Measurements from ENCODE around the gene PRR16. TPM values are rescaled to one million over a fixed set of nuclear protein-coding genes. Genes with fewer than 3 reads are reported as not detected.

Gene PRR16
- total and polyA plus RNA-seq, 2 experiments from 2014 or later: 1.0 to 1.7 TPM

DNA sequence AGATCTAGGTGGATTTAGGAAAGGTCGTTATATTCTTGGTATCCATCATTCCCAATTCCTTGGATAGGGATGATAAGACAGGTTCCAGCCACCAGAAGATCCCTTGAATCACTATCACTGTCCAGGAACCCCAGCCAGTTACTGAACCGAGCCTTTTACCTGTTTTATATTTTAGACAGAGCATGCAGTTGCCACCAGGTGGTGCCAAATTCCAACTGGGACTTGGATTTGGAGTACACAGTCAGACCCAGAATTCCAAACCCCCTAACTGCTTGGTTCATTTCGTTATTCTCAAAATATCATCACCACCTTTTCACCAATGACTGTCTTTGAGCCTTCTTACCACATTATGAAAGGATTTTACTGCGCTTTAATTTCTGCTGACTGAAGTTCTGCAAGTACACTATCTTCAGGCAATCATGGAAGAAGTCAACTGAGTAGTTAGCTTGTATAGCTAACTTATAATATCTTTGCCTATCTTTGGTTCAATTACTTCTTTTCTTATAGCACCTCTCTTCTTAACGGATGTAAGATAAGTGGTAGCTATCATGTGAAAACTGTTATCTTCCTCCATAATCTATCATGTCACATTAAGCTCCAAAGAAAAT, 191.8 kb downstream of the PRR16 start:
- Histone ChIP-seq H3K36me3 (ENCODE audit: insufficient read depth) (no peaks in the 10 kb centered on the region), H3K4me3 (no peak overlapping the region), H3K4me1 (ENCODE audit: insufficient read depth) (peaks cover 26% of the 10 kb centered on the region), H3K79me2 (replicated peaks; ENCODE audit: insufficient read depth) (no peaks in the 10 kb centered on the region), H3K4me2 (no peak overlapping the region), H3K9me2 (ENCODE audit: insufficient read depth) (no peaks in the 10 kb centered on the region), H3K27ac (ENCODE audit: low read depth) (no peak overlapping the region), H4K20me1 (replicated peaks; ENCODE audit: insufficient read depth) (no peaks in the 10 kb centered on the region), H3K27me3 (ENCODE audit: insufficient read depth) (no peaks in the 10 kb centered on the region), H3F3A (replicated peaks; ENCODE audit: low read depth) (no peaks in the 10 kb centered on the region), H2AFZ (no peak overlapping the region)
- Mint-ChIP-seq H3K27me3 (ENCODE audit: insufficient read depth, low read depth, poor library complexity) (no peaks in the 10 kb centered on the region), H3K9me3 (no peaks in the 10 kb centered on the region), H3K4me1 (peaks cover 31% of the 10 kb centered on the region), H3K36me3 (ENCODE audit: low read depth) (no peaks in the 10 kb centered on the region), H3K4me3 (no peak overlapping the region), H3K27ac (no peak overlapping the region)
- peak; percentile 45; the same call in 2 of the 3 replicates for ATAC-seq
- DNase-seq (ENCODE audit: low spot score): peak; percentile 51
- TF ChIP-seq STAT1 (IDR thresholded peaks at IDR 0.05; ENCODE audit: unreplicated experiment): no peak
- TF ChIP-seq, protein P1, sequence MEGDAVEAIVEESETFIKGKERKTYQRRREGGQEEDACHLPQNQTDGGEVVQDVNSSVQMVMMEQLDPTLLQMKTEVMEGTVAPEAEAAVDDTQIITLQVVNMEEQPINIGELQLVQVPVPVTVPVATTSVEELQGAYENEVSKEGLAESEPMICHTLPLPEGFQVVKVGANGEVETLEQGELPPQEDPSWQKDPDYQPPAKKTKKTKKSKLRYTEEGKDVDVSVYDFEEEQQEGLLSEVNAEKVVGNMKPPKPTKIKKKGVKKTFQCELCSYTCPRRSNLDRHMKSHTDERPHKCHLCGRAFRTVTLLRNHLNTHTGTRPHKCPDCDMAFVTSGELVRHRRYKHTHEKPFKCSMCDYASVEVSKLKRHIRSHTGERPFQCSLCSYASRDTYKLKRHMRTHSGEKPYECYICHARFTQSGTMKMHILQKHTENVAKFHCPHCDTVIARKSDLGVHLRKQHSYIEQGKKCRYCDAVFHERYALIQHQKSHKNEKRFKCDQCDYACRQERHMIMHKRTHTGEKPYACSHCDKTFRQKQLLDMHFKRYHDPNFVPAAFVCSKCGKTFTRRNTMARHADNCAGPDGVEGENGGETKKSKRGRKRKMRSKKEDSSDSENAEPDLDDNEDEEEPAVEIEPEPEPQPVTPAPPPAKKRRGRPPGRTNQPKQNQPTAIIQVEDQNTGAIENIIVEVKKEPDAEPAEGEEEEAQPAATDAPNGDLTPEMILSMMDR (conservative IDR thresholded peaks at IDR 0.05; ENCODE audit: low read depth in 2 of 2): peak; percentile 66 to 79

DNA sequence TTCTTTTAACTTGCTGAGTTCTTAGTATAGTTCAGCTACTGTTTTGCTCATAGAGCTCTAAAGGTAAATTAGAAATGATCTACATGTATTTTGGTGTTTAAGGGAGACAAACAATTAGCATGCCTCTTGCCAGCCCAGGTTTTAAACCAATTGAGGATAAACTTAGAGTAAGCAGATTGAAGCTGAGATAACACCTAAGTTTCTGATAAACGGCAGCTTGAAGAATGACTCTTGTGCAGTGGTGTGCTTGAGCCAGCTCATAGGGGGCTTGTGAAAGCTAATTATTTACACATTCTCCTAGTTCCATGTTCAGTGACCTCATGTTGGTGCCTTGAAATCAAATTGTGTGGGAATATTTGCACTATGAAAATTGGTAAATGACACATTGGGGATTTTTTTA, 193.0 kb downstream of the PRR16 start:
- H2AFZ ChIP-seq: peak overlapping the region; percentile 5; the same call in 1 of the 2 replicates
- no peaks in the 10 kb centered on the region for H3F3A ChIP-seq (replicated peaks; ENCODE audit: low read depth)
- H3K27ac ChIP-seq (ENCODE audit: low read depth): no peak overlapping the region
- no peaks in the 10 kb centered on the region for H3K27me3 Mint-ChIP-seq (ENCODE audit: insufficient read depth, low read depth, poor library complexity)
- H3K36me3 Mint-ChIP-seq (ENCODE audit: low read depth): no peaks in the 10 kb centered on the region
- no peak overlapping the region for H3K27ac Mint-ChIP-seq
- no peaks in the 10 kb centered on the region for H3K79me2 ChIP-seq (replicated peaks; ENCODE audit: insufficient read depth)
- ATAC-seq: no peak
- no peaks in the 10 kb centered on the region for H3K9me2 ChIP-seq (ENCODE audit: insufficient read depth)
- peaks cover 26% of the 10 kb centered on the region for H3K4me1 ChIP-seq (ENCODE audit: insufficient read depth)
- no peaks in the 10 kb centered on the region for H3K27me3 ChIP-seq (ENCODE audit: insufficient read depth)
- DNase-seq (ENCODE audit: low spot score): no peak
- H4K20me1 ChIP-seq (replicated peaks; ENCODE audit: insufficient read depth): no peaks in the 10 kb centered on the region
- H3K4me1 Mint-ChIP-seq: peaks cover 31% of the 10 kb centered on the region
- H3K4me3 ChIP-seq: no peak overlapping the region
- no peak overlapping the region for H3K4me3 Mint-ChIP-seq
- H3K9me3 Mint-ChIP-seq: no peaks in the 10 kb centered on the region
- peak overlapping the region; percentile 25; the same call in 1 of the 2 replicates for H3K4me2 ChIP-seq
- H3K36me3 ChIP-seq (ENCODE audit: insufficient read depth): no peaks in the 10 kb centered on the region
- TF ChIP-seq CREB1 (CRISPR knock-in tag; IDR thresholded peaks at IDR 0.05; ENCODE audit: low read depth) (no peak), ZNF331 (CRISPR knock-in tag; IDR thresholded peaks at IDR 0.05; ENCODE audit: low read depth) (no peak), EZH2phosphoT487 (IDR thresholded peaks at IDR 0.05; ENCODE audit: unreplicated experiment) (no peak), NANOG (IDR thresholded peaks at IDR 0.05; ENCODE audit: borderline replicate concordance) (no peak), POLR2AphosphoS5 (IDR thresholded peaks at IDR 0.05; ENCODE audit: low read depth) (no peak), EZH2 (IDR thresholded peaks at IDR 0.05; ENCODE audit: low read depth, unreplicated experiment) (no peak), JUNB (IDR thresholded peaks at IDR 0.05; ENCODE audit: unreplicated experiment) (no peak), ZNF114 (CRISPR knock-in tag; IDR thresholded peaks at IDR 0.05) (no peak)
- TF ChIP-seq, protein P2, sequence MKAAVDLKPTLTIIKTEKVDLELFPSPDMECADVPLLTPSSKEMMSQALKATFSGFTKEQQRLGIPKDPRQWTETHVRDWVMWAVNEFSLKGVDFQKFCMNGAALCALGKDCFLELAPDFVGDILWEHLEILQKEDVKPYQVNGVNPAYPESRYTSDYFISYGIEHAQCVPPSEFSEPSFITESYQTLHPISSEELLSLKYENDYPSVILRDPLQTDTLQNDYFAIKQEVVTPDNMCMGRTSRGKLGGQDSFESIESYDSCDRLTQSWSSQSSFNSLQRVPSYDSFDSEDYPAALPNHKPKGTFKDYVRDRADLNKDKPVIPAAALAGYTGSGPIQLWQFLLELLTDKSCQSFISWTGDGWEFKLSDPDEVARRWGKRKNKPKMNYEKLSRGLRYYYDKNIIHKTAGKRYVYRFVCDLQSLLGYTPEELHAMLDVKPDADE (IDR thresholded peaks at IDR 0.05): no peak
- TF ChIP-seq, protein P1 (conservative IDR thresholded peaks at IDR 0.05; ENCODE audit: low read depth in 2 of 2): no peak

Measured in GM23338 (cell line).